GM19395 (cell line): ENCODE measurements around the gene CTDSPL.

ENCODE experiments used
- ATAC-seq: cut with Tn5 transposase; IDR thresholded peaks from one replicate; pipeline ENCODE4 v1.9.1; 2021; ENCODE audit warnings: mild to moderate bottlenecking, moderate library complexity; ENCODE audit not compliant: unreplicated experiment

CTDSPL gene

DNA sequence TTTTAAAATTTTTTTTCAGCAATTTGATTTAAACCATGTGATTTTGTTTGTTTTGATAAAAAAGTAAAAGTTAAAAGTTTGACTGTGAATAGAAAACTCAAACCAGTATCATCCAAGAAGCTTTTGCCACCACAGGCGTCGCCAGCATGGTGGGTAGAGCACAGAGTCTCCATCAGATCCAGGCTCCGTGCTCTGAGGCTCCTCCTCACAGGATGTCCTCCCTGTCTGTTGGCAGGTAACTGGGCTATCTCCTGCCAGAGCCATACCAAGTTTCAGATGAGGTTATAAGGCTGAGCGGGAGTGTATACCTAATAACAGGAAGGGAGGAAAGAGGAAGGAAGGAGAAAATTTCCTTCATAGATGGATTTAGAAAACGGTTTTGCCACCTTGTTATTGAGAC is 28.8 kb downstream of the CTDSPL start:
- no peak for ATAC-seq

DNA sequence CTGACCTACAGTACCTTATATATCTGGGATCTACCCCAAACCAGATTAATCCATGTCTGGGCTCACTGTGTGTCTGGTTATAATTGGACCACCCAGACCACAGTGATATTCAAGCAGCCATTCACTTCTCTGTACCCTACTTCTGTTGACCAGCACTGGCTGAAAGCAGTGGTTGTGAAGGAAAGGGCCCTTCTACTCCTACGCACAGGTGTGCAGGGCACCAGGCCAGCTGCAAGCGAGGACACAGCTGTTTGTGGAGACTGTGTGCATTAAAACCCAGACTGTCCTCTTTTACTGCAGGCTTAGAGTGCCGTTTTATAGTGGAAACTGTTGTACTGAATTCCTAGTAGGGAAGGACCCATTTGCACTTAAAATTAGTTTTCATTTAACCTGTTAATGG is 29.5 kb downstream of the CTDSPL start:
- ATAC-seq, result no peak

DNA sequence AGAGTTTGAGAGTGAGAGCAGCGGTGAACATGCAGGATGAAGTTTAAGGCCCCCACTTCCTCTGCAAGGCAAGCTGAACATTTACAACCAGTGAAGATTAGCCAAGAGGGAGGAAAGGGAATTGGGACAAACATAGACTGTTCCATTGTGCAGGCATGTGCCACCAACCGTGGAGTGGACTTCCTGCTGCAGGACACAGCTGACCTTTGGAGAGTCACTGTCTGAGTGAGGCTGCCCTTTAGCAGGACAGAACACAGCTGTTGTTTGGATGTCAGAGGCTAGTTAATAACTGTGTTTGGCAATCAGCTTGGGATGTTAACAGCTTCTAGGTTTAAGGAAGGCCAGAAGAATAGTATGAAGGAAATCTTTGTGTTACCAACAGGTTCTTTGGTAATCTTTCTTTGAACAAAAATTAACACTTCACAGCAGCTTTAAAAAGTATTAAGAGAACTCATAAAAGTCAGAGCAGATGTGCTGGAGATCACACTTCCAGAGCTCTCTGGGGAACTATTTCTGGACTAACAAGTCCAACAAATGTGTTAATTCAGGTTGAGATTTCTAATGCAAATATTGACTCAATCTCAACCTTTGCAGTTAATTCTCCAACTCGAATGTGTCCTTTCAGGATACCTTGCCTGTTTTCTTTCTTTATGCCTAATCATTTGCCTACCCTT is 31.4 kb downstream of the CTDSPL start:
- no peak for ATAC-seq

DNA sequence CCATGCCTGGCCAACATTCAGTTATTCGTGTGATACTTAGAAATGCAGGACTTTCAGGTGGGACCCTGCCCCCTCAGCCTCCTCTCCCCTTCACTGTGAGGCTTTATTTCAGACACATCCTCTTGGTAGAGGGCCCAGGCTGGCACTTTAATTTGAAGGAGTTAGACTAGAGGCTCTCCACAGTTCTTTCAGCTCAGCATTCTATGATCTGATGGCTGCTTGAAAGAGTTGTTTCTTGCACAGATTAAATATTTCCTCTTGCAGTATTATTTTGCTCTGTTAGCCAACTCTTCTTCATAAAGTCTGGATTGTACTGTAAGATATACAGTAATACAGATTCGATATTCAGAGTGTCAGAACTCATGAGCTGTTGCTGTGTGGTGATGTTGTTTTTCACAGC is 35.1 kb downstream of the CTDSPL start:
- ATAC-seq, result no peak

DNA sequence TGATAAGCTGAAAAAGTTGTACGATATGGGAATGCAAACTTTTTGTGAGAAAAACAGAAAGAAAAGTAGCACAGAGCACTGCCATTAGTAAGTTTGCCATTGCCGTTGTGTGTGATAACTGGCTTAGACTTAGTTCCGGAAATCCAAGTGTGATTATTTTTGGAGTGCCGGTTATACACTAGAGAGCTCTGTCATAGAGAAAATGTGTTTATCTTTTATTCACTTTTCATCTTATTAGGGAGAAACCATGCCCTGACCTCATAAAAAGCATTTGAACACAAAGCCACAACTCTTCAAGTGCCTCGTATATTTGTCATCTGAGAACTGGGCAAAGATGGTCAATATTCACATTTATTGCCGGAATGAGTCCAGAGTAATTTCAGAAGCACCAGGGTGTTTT is 36.1 kb downstream of the CTDSPL start:
- no peak for ATAC-seq

DNA sequence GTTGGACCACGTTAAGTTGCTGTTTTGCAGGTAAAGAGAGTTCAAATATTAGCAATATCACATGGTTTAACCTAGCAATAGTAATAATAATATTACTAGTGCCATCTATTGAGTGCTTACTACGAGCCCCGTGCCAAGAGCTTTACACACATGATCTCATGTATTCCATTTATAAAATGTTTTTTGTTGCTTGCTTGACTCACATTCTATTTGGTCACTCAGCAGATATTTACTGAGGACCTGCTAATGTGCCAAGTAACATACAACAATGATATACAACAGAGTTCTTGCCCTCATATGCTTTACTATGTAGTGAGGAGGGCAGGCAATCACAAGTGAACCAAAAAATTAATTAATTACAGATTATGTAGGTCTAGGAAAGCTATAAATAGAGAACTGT is 36.7 kb downstream of the CTDSPL start:
- no peak for ATAC-seq

DNA sequence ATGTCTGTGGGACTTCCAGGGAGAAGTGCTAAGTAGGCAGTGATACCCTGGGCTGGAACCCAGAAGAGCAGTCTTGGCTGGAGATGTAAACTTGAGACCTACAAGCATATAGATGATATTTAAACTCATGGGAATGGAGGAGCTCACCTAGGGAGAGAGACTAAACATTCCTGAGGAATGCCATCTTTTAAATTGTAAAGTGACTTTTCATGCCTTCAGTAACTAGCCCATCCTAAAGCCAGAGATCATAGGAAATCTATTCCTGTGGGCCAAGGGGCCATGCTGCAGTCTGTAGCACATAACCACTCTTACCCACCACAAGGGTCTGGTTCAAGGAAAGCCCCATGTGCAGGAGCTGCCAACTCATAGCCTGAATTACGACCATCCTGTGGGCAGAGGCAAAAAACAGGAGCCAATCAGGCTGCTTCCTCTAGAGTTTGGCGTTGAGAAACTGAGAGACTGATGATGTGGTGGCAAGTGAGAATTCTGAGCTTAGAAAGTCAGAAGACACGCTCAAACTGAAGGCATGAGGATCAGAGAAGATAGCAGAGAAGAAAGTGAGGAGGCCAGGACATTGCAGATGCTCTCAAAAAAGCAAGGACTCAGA is 37.5 kb downstream of the CTDSPL start:
- ATAC-seq, result peak; percentile 66

DNA sequence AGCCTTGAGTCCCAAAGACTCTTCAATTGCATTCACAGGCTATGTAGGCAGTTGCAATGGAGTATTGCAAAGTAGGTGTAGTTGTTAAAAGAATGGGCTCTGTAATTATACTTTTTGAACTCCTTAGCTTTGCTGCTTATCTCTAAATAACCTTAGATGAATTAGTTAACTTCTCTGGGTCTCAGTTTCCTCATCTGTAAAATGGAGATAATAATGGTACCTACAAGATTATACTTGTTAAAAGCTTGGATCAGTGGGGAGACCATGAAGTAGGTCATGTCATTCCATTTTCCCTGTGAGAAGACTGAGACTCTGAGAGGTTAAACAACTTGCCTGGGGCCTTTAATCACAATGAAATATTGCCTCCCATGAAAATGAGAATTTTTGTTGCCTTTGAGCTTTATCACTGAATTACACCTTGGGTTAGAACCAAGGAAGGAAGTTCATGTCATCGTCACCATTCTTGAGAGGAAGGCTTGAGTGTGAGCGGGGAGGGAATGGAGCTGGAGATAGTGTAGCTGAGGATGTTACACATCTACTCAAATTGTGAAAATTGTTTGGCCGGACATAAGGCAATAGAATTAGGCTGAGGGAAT is 38.1 kb downstream of the CTDSPL start:
- ATAC-seq, result no peak

DNA sequence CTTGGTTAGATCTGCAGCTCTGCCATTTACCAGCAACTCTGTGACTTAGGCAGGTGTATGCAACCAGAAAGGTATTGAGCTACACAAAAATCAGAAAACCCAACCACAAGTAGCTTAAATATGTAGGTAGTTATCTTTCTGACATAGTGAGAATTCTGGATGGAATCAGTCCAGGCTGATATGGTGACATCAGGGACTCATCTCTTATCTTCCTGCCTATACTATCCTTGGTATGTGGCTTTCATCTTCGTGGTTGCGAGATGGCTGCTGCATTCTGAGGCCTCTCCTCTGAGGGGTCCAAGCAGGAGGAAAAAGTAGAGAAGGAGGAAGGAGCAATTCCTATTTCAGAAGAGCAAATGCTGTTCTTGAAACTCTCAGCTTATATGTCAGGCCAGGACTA is 40.0 kb downstream of the CTDSPL start:
- no peak for ATAC-seq

DNA sequence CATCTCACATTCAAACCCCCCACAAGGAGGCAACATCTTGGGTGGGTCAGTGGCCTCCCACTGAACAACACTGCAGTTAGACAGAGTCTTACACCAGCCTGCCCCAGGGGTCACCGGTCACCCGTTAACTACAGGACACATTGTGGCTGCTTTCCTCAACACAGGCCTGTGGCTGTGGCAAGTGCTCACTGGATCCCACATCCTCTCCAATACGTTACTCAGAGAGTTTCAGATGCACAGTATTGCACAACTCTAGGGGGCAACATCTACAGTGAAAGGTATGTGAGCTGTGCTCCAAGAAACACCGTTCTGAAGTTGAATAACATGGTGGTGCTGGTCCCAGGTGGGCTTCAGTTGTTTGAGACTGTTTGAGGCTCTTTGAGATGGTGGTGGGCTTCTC is 41.0 kb downstream of the CTDSPL start:
- no peak for ATAC-seq

DNA sequence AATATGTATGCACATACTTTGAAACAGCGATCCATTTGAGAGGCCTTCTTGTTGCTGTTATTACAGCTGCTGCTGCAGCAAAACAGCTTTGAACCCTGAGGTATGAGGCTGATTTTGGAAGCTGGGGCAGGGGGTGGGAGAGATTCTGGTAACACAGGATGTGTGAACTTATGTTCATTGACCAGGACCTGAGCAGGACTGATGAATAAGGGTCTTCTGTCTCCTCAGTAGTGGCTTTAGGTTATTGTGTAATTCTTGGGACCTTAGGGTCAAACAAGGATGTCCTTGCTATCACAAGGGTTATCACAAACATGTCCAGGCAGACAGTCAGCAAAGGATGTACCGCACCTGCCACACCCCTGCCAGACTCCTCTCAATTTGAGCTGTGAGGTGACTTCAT is 41.6 kb downstream of the CTDSPL start:
- no peak for ATAC-seq

DNA sequence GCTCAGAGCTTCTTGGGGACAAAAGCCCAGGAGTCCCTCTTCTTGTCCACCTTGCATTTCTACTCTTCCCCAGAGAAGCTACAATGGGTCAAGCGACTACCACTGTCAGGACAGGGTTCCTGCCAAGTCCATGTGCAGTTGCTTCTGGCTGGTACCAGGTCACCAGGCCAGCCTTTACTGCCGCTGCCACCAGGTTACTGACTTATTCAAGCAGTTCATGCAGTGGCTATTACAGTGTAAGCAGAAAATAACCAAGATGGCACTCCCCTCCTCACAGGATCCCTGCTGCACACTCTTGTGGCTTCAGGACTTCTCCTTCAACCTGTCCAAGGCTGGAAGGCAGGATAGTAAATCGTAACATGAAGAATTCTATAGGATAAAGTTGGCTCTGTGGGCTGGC is 42.1 kb downstream of the CTDSPL start:
- no peak for ATAC-seq

DNA sequence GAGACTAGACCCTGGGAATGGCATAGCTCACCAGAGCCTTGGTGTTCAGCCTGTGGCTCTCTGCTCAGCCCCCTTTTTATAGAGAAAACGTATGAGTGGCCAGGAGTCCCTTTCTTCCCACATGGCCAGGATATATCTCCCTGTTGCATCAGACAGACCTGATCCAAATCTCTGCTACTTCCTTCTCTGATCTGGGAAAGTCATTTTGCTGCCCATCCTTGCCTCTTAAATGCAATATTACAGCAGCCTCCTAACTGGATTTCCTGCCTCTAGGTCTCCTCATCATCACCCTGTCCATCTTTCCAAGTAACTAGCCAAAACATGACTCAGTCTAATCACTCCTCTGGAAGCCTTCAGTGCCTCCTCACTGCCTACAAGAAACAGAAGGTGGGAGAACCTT is 42.9 kb downstream of the CTDSPL start:
- ATAC-seq, result no peak

DNA sequence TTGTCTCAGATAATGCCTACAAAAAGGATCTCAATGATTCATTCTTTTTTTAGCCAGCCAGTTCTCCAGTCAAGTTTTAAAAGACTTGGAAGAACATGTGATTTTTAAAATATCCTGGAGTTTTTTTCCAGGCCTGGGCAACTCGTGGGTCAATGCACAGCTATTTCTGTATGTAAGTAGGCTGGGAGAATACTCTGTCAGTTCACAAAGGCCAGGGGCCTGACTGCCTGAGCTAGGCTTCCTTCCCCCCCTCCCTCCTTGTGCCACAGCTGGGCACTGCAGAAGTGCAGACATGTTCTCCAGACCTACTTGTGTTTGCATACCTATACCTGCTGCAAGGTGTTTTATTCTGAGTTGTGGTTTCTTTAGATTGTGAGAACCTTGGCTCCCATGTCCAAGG is 43.7 kb downstream of the CTDSPL start:
- no peak for ATAC-seq

DNA sequence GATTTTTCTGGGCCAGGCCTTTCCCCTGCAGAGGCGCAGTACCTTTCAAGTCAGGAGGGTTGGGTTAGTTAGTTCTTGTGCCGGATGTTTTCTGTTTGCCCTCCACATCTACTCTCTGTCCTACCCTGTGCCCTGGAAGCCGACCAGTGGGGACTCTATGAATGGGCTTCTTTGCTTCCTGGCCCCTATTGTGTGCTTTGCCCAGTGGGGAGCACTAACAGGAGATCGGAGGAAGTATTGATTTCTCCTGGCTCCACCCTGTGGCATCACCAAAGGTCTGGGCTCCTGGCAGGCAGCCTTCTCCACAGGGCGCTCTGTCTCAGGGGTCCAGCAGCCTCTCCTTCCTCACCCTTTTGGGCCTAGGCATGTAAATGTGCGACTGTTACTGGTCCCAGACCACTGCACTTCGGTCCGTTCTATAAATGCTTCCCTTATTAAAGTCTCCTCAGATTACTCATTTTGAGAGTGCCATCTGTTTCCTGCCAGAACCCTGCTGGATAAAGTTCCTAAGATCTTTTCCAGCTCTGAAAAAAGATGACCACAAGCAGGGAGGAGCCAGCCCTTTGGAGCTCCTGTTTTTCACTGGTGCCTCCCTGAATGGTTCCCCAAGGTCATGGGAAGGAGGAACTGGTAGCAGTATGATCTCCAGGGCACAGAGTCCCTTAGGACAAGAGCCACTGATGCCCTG is 44.5 kb downstream of the CTDSPL start:
- no peak for ATAC-seq

DNA sequence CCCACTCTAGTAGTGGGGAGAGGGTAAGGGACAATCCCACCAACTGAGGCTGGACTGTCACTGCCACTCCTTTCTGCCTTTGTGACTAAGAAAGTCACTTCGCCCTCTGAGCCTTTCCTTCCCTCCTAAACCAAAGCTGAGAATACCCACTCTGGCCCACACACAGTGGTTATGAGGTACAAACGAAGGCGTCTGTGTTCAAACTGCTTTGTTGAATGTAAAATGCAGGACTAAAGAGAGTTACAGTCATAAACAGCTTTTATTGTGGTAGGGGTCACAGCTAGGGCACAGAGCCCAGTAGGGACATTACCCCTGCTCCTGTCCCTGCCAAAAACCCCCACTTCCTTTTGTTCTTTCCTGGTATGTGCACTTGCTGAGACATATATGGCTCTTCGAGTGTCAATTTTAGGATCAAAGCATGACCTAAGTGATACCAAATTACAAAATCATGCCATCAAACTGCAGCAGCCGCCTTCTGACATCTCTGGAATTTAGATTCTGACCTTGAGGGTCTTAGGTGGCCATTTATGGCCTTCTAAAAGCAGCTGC is 45.1 kb downstream of the CTDSPL start:
- no peak for ATAC-seq

DNA sequence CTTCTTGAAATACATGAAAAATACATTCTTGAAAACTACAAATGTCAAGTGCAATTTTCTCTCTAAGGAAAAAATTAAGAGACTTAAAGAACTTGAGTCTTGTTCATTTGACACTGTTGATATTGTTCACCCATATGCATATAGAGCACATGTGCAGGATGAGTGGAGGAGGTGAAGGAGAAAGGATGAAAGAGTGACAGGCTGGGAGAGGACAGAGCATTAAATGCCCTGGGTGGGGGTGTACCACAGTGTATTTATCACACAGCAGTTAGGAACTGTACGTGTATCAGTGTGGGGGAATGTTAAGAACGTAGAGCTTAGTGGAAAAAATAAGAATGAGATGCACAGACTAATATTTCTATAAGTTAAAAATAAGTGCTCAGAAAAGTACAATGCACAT is 45.7 kb downstream of the CTDSPL start:
- ATAC-seq, result no peak

DNA sequence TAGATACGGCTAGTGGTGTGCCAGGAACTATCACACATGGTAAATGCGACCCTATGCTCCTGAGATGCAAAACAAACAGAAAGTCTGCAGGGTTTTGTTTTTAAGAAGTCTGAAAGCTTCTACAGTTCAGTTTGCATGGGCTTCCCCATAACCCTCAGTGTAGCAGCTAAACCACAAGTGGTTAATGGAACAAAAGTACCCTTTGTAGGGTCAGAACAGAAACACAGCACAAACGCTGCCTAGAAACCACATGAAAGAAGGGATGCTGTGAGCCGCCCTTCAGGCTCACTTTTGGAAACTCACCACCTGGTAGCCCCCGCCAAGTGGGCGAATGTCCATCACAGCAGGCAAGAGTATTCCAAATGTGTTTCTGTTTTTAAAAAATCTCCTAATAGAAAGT is 46.2 kb downstream of the CTDSPL start:
- ATAC-seq, result peak; percentile 97

DNA sequence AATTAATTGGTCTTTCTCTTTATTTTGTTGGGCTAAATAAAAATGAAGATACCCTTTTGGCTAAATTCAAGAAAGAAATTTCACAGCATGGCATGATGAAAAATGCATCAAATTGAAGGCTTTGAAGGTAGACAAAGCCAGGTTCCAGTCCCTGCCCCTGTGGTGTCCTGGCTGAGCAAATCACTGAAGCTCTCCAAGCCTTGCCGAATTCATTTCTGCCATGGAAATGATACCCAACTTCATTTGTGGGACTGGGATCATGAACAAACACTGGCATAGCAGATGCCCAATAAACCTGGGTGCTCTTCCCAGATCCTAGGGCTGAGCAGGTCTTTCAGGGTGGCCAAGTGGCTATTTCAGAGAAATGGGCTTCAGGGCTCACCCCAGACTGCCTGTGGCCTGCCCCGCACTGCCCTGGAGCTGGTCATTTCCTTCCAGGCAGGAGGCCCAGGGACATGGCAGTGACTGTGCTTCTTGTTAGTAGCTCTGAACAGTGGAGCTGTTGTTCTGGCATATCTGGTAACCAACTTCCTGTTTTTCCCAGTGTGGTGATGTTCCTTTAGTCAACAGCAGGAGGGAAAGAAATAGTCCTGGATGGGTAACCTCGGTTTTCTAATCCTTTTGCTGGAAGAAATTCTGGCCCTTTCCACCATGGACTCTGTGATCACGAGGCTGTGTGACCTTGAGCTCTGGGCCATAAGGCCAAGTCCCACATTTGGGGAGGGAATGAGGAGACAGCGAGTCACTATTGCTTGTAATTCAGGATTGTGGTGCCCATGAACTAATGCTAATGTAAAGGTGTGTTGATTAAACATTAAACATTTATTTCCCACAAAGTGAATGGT is 47.6 kb downstream of the CTDSPL start:
- no peak for ATAC-seq

DNA sequence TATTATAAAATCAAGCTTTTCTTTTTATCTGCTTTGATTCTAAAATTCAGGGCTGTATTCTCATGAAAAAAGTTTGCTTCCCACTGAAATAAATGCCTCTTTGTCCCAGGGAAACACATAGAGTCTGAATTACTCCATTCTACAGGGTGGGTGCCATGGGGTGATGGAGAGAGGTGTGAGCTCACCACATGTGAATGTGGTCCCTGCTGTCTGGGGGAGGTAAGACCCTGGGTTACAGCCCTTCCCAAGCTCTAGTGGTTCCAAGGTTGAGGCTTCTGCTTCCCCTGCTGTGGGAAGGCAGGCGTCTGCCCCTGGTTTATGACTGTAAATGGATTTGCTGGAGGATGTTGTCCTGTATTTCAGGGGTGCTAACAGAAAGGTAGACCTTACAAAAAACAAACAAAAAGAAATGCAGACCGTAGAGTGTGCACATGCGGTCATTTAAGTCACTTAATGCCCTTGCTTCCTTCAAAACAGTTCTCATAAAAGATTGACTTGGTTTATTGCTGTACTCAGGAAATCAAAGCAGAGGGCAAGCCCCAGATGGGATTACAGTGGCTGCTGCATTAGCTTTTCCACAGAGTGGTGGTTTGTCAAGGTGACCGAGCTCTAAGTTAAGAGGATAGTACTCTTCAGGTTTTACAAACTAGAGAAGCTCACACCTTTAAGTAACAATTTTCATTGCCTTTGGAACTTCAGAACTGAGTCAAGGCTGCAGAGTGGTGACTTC is 49.2 kb downstream of the CTDSPL start:
- ATAC-seq, result no peak
